H54 (cell line): Measurements from ENCODE around the gene BIRC5.

Experiments
- DNase-seq: peaks from one replicate; pipeline ENCODE4 v3.0.0; 2011; ENCODE audit warnings: low spot score, mixed read lengths; ENCODE audit not compliant: insufficient read length
- FAIRE-seq: peaks from 3 replicates; lab custom pipeline; 2011; peaks lifted over from hg19 to GRCh38; lab: Jason Lieb, UNC
- POLR2A ChIP-seq: IDR thresholded peaks from 2 replicates; pipeline ENCODE4 v1.6.1; 2011; ENCODE audit warnings: low read depth, mild to moderate bottlenecking, low read length

The BIRC5 gene

GRCh38 chr17:78258323-78259191 lies 44.5 kb downstream of the BIRC5 start:
- FAIRE-seq (no peak), DNase-seq (no peak)

GRCh38 chr17:78259192-78259554 lies 45.1 kb downstream of the BIRC5 start:
- no peak for TF ChIP-seq POLR2A
- FAIRE-seq (no peak), DNase-seq (no peak)

More at GRCh38 chr17:78258323-78259191, 44.5 kb downstream of the BIRC5 start:
- TF ChIP-seq POLR2A = no peak

- no peak for DNase-seq
- no peak for FAIRE-seq
- TF ChIP-seq POLR2A = no peak
These were observed 49.1 kb downstream of the BIRC5 start for GRCh38 chr17:78263063-78263735.

GRCh38 chr17:78263736-78264340 lies 49.8 kb downstream of the BIRC5 start:
- no peak for TF ChIP-seq POLR2A
- DNase-seq = no peak
- no peak for FAIRE-seq

GRCh38 chr17:78264590-78264989 lies 50.5 kb downstream of the BIRC5 start:
- TF ChIP-seq POLR2A = no peak
- no peak for DNase-seq
- no peak for FAIRE-seq

- TF ChIP-seq POLR2A = no peak
- FAIRE-seq = no peak
These were observed 51.1 kb downstream of the BIRC5 start for GRCh38 chr17:78265121-78265520.

GRCh38 chr17:78266231-78266631 lies 52.2 kb downstream of the BIRC5 start:
- FAIRE-seq = no peak
- TF ChIP-seq POLR2A = no peak

More at GRCh38 chr17:78265121-78265520, 51.1 kb downstream of the BIRC5 start:
- no peak for DNase-seq

GRCh38 chr17:78266771-78267170 lies 52.7 kb downstream of the BIRC5 start:
- DNase-seq = no peak
- no peak for TF ChIP-seq POLR2A

More at GRCh38 chr17:78266231-78266631, 52.2 kb downstream of the BIRC5 start:
- no peak for DNase-seq

GRCh38 chr17:78267253-78268073 lies 53.4 kb downstream of the BIRC5 start:
- FAIRE-seq (no peak), DNase-seq (no peak)
- no peak for TF ChIP-seq POLR2A

More at GRCh38 chr17:78266771-78267170, 52.7 kb downstream of the BIRC5 start:
- no peak for FAIRE-seq

- no peak for TF ChIP-seq POLR2A
- FAIRE-seq (no peak), DNase-seq (no peak)
These were observed 54.3 kb downstream of the BIRC5 start for GRCh38 chr17:78268191-78268874.

- no peak for TF ChIP-seq POLR2A
- FAIRE-seq (no peak), DNase-seq (no peak)
These were observed 55.2 kb downstream of the BIRC5 start for GRCh38 chr17:78268951-78269905.

GRCh38 chr17:78269955-78270381 lies 55.9 kb downstream of the BIRC5 start:
- no peak for FAIRE-seq
- DNase-seq = no peak
- TF ChIP-seq POLR2A = no peak
